Measurements from ENCODE around the gene MYO9B. TPM values are rescaled to one million over a fixed set of nuclear protein-coding genes. Genes with fewer than 3 reads are reported as not detected.

MYO9B gene
- total and polyA plus RNA-seq, 2 of the 13 experiments (the other 11 are each of a cell fraction or from before 2014, with no cell fraction given) = 18.0 to 18.3 TPM

DNA sequence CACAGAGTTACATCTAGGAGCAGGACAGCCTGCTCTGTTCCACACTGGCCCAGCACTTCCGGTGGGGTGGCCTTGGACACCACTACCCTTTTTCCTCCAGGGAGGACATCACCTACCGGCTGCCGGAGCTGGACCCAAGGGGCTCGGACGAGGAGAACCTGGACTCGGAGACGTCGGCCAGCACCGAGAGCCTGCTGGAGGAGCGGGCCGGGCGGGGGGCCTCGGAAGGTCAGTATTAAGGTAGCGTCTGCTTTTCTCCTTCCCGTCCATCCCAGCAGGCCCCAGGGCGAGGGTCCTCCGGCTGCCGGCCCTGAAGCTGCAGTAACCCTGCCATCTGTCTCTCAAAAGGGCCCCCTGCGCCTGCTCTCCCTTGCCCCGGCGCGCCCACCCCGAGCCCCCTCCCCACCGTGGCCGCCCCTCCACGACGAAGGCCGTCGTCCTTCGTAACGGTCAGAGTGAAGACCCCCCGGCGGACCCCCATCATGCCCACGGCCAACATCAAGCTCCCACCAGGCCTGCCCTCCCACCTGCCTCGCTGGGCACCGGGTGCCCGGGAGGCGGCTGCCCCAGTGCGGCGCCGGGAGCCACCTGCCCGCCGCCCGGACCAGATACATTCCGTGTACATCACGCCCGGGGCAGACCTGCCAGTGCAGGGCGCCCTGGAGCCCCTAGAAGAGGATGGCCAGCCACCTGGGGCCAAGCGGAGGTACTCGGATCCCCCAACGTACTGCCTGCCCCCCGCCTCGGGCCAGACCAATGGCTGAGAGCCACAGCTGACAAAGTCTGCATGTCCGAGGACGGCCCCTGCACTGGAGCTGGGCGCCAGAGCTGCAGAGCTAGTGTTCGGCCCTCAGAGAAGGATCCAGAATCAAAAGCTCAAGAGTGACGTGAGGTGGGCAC is 136.2 kb downstream of the MYO9B start:
- Histone ChIP-seq H3K4me2 (ENCODE audit: low read depth, low read length) (no peak overlapping the region), H3K79me2 (ENCODE audit: insufficient read depth, low read length) (no peaks in the 10 kb centered on the region), H2AFZ (ENCODE audit: low read length) (no peak overlapping the region), H3K27ac (ENCODE audit: extremely low read length, insufficient read depth, low read length) (no peak overlapping the region), H3K9ac (ENCODE audit: insufficient read depth, low read depth, low read length) (no peak overlapping the region), H3K9me3 (ENCODE audit: low read length) (no peaks in the 10 kb centered on the region), H3K36me3 (replicated peaks in 1 of 2; ENCODE audit: control insufficient read depth in 1 of 2, insufficient read depth in 2 of 2, low read length in 2 of 2) (peaks cover 2 to 6% of the 10 kb centered on the region in 2 experiments; a peak in 3 of 5 replicates), H3K27me3 (ENCODE audit: control insufficient read depth in 1 of 2, insufficient read depth in 2 of 2, low read length in 2 of 2) (no peaks in the 10 kb centered on the region; a peak in 1 of 5 replicates), H4K20me1 (ENCODE audit: insufficient read depth, low read length) (no peaks in the 10 kb centered on the region), H3K4me1 (ENCODE audit: insufficient read depth, low read length) (peaks cover 28% of the 10 kb centered on the region), H3K4me3 (replicated peaks in 1 of 3; ENCODE audit: insufficient read depth in 1 of 3, low read depth in 2 of 3, low read length in 3 of 3) (no peak overlapping the region)
- intact Hi-C loops (cut with micrococcal nuclease; ENCODE audit: unreplicated experiment) = no loop called here
- FAIRE-seq (no peak), ATAC-seq (no peak), DNase-seq (ENCODE audit: low spot score) (no peak)
- TF ChIP-seq, protein P1, sequence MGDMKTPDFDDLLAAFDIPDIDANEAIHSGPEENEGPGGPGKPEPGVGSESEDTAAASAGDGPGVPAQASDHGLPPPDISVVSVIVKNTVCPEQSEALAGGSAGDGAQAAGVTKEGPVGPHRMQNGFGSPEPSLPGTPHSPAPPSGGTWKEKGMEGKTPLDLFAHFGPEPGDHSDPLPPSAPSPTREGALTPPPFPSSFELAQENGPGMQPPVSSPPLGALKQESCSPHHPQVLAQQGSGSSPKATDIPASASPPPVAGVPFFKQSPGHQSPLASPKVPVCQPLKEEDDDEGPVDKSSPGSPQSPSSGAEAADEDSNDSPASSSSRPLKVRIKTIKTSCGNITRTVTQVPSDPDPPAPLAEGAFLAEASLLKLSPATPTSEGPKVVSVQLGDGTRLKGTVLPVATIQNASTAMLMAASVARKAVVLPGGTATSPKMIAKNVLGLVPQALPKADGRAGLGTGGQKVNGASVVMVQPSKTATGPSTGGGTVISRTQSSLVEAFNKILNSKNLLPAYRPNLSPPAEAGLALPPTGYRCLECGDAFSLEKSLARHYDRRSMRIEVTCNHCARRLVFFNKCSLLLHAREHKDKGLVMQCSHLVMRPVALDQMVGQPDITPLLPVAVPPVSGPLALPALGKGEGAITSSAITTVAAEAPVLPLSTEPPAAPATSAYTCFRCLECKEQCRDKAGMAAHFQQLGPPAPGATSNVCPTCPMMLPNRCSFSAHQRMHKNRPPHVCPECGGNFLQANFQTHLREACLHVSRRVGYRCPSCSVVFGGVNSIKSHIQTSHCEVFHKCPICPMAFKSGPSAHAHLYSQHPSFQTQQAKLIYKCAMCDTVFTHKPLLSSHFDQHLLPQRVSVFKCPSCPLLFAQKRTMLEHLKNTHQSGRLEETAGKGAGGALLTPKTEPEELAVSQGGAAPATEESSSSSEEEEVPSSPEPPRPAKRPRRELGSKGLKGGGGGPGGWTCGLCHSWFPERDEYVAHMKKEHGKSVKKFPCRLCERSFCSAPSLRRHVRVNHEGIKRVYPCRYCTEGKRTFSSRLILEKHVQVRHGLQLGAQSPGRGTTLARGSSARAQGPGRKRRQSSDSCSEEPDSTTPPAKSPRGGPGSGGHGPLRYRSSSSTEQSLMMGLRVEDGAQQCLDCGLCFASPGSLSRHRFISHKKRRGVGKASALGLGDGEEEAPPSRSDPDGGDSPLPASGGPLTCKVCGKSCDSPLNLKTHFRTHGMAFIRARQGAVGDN (CRISPR knock-in tag; IDR thresholded peaks at IDR 0.05) = no peak
- no peak for TF ChIP-seq SKI (IDR thresholded peaks at IDR 0.05; ENCODE audit: partially characterized antibody)
- TF ChIP-seq ZNF878 (CRISPR knock-in tag; IDR thresholded peaks at IDR 0.05) = no peak
- TF ChIP-seq ZNF296 (CRISPR knock-in tag; conservative IDR thresholded peaks at IDR 0.05) = no peak
- TF ChIP-seq NFIC (IDR thresholded peaks at IDR 0.05; ENCODE audit: low read length) = no peak
- no peak for TF ChIP-seq ZBTB14 (CRISPR knock-in tag; IDR thresholded peaks at IDR 0.05)
- TF ChIP-seq AHR (CRISPR knock-in tag; IDR thresholded peaks at IDR 0.05) = no peak
- TF ChIP-seq GFI1 (CRISPR knock-in tag; IDR thresholded peaks at IDR 0.05; ENCODE audit: borderline replicate concordance) = no peak
- TF ChIP-seq THAP9 (CRISPR knock-in tag; IDR thresholded peaks at IDR 0.05; ENCODE audit: borderline replicate concordance) = no peak
- TF ChIP-seq AKAP8 (CRISPR knock-in tag; IDR thresholded peaks at IDR 0.05) = no peak
- no peak for TF ChIP-seq NR3C1 (CRISPR knock-in tag; IDR thresholded peaks at IDR 0.05)
- TF ChIP-seq, protein P2, sequence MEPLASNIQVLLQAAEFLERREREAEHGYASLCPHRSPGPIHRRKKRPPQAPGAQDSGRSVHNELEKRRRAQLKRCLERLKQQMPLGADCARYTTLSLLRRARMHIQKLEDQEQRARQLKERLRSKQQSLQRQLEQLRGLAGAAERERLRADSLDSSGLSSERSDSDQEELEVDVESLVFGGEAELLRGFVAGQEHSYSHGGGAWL (CRISPR knock-in tag; IDR thresholded peaks at IDR 0.05) = no peak
- TF ChIP-seq TCF12 (IDR thresholded peaks at IDR 0.05) = no peak
- no peak for TF ChIP-seq TCF12 (CRISPR knock-in tag; IDR thresholded peaks at IDR 0.05)
- TF ChIP-seq ZNF160 (CRISPR knock-in tag; IDR thresholded peaks at IDR 0.05) = no peak
- no peak for TF ChIP-seq HOXA3 (CRISPR knock-in tag; IDR thresholded peaks at IDR 0.05)
- ChIA-PET POLR2A (no interaction called here), CTCF (ENCODE audit: low intra/inter-chr PET ratio, low total read pairs) (no interaction called here)
- in situ Hi-C loops (cut with HindIII; ENCODE audit: extremely low pct_ligation_motif_present, low pct_unique_long_range_greater_than_20kb) = no loop called here
- whole genome bisulfite sequencing (ENCODE audit: low lambda C conversion rate) = 98% methylated on average over 46 of the region's 58 CpGs
- no TSS peak for BruUV-seq (replicated peaks)
